Measurements from ENCODE around the gene DAPK2. TPM values are rescaled to one million over a fixed set of nuclear protein-coding genes. Genes with fewer than 3 reads are reported as not detected.

The DAPK2 gene
- total and polyA plus RNA-seq, 7 donors: 3.7 to 65.6 (median 44.3) TPM

DNA sequence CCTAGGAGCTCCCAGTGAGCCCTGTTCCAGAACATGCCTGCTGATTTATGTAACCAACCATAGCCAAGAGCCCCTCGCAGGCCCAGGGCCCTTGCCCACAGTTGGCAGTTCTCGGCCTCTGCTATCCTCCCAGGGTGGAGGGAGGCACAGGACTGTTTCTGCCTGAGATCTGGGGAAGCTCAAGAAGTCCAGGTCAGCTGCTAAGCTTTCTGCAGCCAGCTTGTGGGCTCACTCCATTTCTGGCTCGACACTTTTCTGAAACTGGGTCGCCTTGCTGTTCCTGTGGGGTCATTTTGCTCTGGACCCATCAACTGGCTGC is 140.1 kb downstream of the DAPK2 start:
- TF ChIP-seq CTCF (IDR thresholded peaks at IDR 0.05): no peak
- H3K27ac ChIP-seq: peak overlapping the region; percentile 37
- WGBS, 3 donors: 28 to 53% (median 43%) methylated on average over 4 of the region's 4 CpGs
- DNase-seq: no peak
- H3K4me3 ChIP-seq: no peak overlapping the region
- peak in 1 of 4 donors; percentile 4 for ATAC-seq
- H3K27me3 ChIP-seq (ENCODE audit: insufficient read depth in 3 of 3, low read length in 2 of 3): no peaks in the 10 kb centered on the region
- H3K36me3 ChIP-seq (ENCODE audit: insufficient read depth in 1 of 2, low read depth in 1 of 2): peaks cover 0 to 7% of the 10 kb centered on the region in 2 donors
- intact Hi-C loops (cut with DNase I): no loop called here
- no peaks in the 10 kb centered on the region for H3K9me3 ChIP-seq
- H3K4me1 ChIP-seq: peaks cover 43% of the 10 kb centered on the region

- intact Hi-C loops (cut with DNase I): no loop called here
- peak overlapping the region; percentile 37 for H3K27ac ChIP-seq
- H3K36me3 ChIP-seq (ENCODE audit: insufficient read depth in 1 of 2, low read depth in 1 of 2): peaks cover 0 to 7% of the 10 kb centered on the region in 2 donors
- DNase-seq: no peak
- no peaks in the 10 kb centered on the region for H3K9me3 ChIP-seq
- ATAC-seq: peak; percentile 18 to 38 (median 23)
- H3K27me3 ChIP-seq (ENCODE audit: insufficient read depth in 3 of 3, low read length in 2 of 3): no peaks in the 10 kb centered on the region
- 60 to 73% (median 61%) methylated on average over 8 of the region's 8 CpGs for WGBS, 3 donors
- TF ChIP-seq CTCF (IDR thresholded peaks at IDR 0.05): no peak
- H3K4me1 ChIP-seq: peaks cover 43% of the 10 kb centered on the region
- no peak overlapping the region for H3K4me3 ChIP-seq
Measured at GRCh38 chr15:63905558-63906265, 140.6 kb downstream of the DAPK2 start.

- peak; percentile 31 to 84 (median 56) for ATAC-seq
- peaks cover 43% of the 10 kb centered on the region for H3K4me1 ChIP-seq
Measured at GRCh38 chr15:63905131-63905530, 141.2 kb downstream of the DAPK2 start.

GRCh38 chr15:63904042-63904441 is 142.2 kb downstream of the DAPK2 start:
- intact Hi-C loops (cut with DNase I): no loop called here
- H3K27ac ChIP-seq: no peak overlapping the region
- ATAC-seq (no peak), DNase-seq (no peak)
- no peaks in the 10 kb centered on the region for H3K9me3 ChIP-seq
- no peak overlapping the region for H3K4me3 ChIP-seq
- TF ChIP-seq CTCF (IDR thresholded peaks at IDR 0.05): no peak
- peaks cover 0 to 7% of the 10 kb centered on the region in 2 donors for H3K36me3 ChIP-seq (ENCODE audit: insufficient read depth in 1 of 2, low read depth in 1 of 2)
- H3K27me3 ChIP-seq (ENCODE audit: insufficient read depth in 3 of 3, low read length in 2 of 3): no peaks in the 10 kb centered on the region
- H3K4me1 ChIP-seq: peaks cover 33% of the 10 kb centered on the region
- WGBS, 3 donors: 41 to 64% (median 43%) methylated on average over 4 of the region's 4 CpGs

More at GRCh38 chr15:63905131-63905530, 141.2 kb downstream of the DAPK2 start:
- WGBS, 3 donors: 50 to 62% (median 58%) methylated on average over 7 of the region's 7 CpGs
- H3K27ac ChIP-seq: peak overlapping the region; percentile 24
- H3K27me3 ChIP-seq (ENCODE audit: insufficient read depth in 3 of 3, low read length in 2 of 3): no peaks in the 10 kb centered on the region
- H3K9me3 ChIP-seq: no peaks in the 10 kb centered on the region
- no peak overlapping the region for H3K4me3 ChIP-seq
- TF ChIP-seq CTCF (IDR thresholded peaks at IDR 0.05): no peak
- H3K36me3 ChIP-seq (ENCODE audit: insufficient read depth in 1 of 2, low read depth in 1 of 2): peaks cover 0 to 7% of the 10 kb centered on the region in 2 donors
- intact Hi-C loops (cut with DNase I): no loop called here
- DNase-seq: no peak

GRCh38 chr15:63902671-63903035 is 143.6 kb downstream of the DAPK2 start:
- H3K9me3 ChIP-seq: no peaks in the 10 kb centered on the region
- no peak overlapping the region for H3K4me3 ChIP-seq
- ATAC-seq: peak in 2 of 4 donors; percentile 25 to 34
- no peak for TF ChIP-seq CTCF (IDR thresholded peaks at IDR 0.05)
- H3K27ac ChIP-seq: no peak overlapping the region
- peaks cover 0 to 3% of the 10 kb centered on the region in 2 donors for H3K36me3 ChIP-seq (ENCODE audit: insufficient read depth in 1 of 2, low read depth in 1 of 2)
- peaks cover 34% of the 10 kb centered on the region for H3K4me1 ChIP-seq
- intact Hi-C loops (cut with DNase I): no loop called here
- H3K27me3 ChIP-seq (ENCODE audit: insufficient read depth in 3 of 3, low read length in 2 of 3): no peaks in the 10 kb centered on the region
- no peak for DNase-seq
- 57 to 65% (median 58%) methylated on average over 8 of the region's 8 CpGs for WGBS, 3 donors
